Activated naive CD4-positive, alpha-beta T cell treated with anti-CD3 and anti-CD28 coated beads, Interleukin-2, amount 10 ng/mL, durations not matched to agents 5 hours and 36 hours (primary cell): ENCODE data around the gene GEN1. TPM values are rescaled to one million over a fixed set of nuclear protein-coding genes. Genes with fewer than 3 reads are reported as not detected.

Experiments
- total RNA-seq, 2 experiments: library from RNA; stranded (reverse); gene quantifications; one replicate each; pipeline ENCODE4 v1.2.3, GENCODE V29; 2021

The GEN1 gene
- 10 to 100 TPM; 27.1 to 30.0 TPM for total RNA-seq

DNA sequence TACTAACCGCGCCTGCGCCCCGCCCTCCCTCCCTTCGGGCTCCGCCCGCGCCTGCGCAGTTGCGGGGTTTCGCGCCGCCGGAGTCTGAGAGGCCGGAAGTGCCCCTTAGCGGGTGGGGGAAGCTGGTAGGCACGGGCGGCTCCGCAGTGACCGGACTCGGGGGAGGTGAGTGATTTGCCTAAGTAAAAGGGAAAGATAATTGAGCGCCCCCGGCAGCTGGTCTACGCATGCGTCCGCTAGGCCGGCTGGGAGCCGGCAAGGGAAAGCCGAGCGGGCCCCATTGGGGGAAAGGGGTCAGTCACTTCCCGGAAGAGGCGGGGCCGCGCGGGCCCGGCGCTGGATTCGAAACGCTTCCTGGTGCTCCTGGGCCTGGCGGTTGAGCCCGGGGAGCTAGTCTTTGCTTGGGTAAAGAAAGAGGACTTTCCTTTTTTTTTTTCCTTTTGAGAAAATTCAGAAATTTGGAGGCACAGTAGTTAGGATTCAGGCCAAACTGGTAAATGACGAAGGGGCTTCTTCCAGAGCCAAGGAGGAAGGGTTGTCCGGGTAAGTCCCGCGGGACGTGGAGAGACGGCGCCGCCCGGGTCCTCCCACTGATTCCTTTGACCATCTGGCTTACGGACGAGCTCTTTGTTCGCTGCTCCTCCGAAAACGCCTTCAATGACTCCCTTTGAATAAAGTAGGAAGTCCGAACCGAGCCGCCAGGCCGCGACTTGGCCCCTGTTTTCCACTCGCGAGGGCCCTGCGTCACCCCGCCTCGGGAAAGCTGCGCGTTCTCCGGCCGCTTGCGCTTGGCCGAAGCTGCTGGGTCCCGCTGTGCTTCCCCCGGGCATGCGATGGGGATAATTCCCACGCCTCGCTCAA is at the start of gene GEN1, which contains the start of gene SMC6:
GEN1 (plus strand) TSS at position 336 of the 861 bp plus-strand sequence. CDS start 5,806 bp downstream, outside the sequence.
SMC6 (minus strand) TSS at position 8 of the 861 bp plus-strand sequence. CDS start 7,864 bp downstream, outside the sequence.

GRCh38 chr2:17816396-17817245 is 62.7 kb downstream of the GEN1 start, which contains the start of gene MSGN1:
TSS of gene MSGN1 (plus strand) at chr2:17816460. CDS start at chr2:17816519, 59 bp downstream.

Other genes starting within 250 kb of the GEN1 start
- gene RAD51AP2, start 235.7 kb upstream of the GEN1 start, total RNA-seq, result not detected
- gene VSNL1, start 213.4 kb upstream of the GEN1 start, total RNA-seq, result not detected
- 10 to 100 TPM; 30.6 to 33.2 TPM for gene SMC6, start 328 bp upstream of the GEN1 start, total RNA-seq
- not detected for gene MSGN1, start 62.3 kb downstream of the GEN1 start, total RNA-seq
- not detected for gene KCNS3, start 124.5 kb downstream of the GEN1 start, total RNA-seq